ENCODE measurements around the gene CFAP100.

CFAP100 gene

GRCh38 chr3:126469479-126469878 lies 74.8 kb downstream of the CFAP100 start:
- H3K27ac ChIP-seq: no peak overlapping the region
- TF ChIP-seq CTCF (conservative IDR thresholded peaks at IDR 0.05): no peak
- TF ChIP-seq ZFX (IDR thresholded peaks at IDR 0.05): no peak

DNA sequence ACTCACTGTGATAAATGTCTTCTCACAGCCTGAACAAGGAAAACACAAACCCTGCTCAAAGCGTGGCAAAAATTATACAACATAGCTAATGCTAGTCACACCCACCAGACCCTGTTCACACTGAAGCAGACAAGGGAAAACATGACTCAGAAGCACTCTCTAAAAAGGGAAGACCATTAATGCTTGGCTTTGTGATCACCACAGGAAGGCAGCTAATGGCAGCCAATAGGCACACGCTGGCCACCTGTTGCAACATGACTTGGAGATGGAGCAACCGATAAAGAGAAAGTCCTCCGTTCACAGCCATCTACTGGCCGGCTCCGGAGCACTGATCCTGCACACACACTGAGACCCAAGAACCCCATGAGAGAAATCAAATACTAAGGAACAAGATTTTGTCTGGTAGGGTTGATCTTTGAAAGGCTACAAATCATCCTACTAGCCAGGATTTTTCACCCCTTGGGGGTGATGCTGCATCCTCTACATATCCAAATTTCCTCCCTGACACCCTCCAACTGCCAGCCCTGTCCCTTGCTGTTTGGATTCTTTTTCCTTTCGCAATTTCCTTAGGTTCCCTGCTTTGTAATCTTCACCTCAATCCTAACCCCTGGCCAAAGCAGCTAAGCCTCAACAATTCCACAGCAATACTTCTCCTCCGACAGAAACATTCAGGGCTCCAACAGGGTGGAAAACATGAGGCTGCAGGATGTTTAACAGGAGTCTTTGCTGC lies 77.7 kb downstream of the CFAP100 start:
- no peak for TF ChIP-seq ZFX (IDR thresholded peaks at IDR 0.05)
- TF ChIP-seq CTCF (conservative IDR thresholded peaks at IDR 0.05): no peak
- H3K27ac ChIP-seq: peak overlapping the region; percentile 23

DNA sequence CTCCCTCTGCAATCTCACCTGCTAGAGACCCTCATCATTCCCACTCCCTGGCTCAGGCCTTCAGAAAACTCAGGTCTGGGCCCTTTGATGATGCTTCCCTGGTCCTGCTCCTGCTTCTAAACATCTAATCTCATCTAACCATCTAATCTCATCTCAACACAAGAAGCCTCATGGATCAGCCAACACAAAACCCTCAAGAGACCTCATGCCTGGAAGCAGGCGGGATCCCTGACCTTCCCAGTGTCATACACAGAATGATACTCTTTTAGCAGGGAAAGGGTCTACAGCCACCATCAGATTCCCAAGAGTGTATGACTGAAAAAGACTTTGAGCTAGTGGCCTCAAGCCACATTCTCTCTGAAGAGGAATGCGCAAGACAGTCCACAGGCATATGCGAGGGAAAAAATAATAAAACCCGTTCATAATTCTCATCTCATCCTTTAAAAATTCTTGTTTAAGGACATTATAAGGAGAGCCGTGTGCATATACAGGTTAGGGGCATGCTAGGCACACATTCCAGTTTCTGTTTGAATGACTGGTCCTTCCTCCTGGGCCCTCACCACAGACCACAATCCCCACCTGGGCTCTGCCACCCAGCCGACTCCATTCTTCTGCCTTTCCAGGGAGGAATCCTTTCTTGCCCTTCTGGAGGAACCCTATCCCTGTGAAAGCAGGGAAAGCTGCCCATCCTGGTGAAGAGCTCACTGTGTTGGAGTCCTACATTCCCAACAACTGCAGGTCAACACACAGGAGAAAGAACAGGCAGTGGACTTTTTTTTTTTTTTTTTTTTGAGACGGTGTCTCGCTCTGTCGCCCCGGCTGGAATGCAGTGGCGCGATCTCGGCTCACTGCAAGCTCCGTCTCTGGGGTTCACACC lies 78.8 kb downstream of the CFAP100 start:
- TF ChIP-seq ZFX (IDR thresholded peaks at IDR 0.05): no peak
- TF ChIP-seq CTCF (conservative IDR thresholded peaks at IDR 0.05): no peak
- H3K27ac ChIP-seq: peak overlapping the region; percentile 89

- TF ChIP-seq ZFX (IDR thresholded peaks at IDR 0.05): no peak
- TF ChIP-seq CTCF (conservative IDR thresholded peaks at IDR 0.05): no peak
- peak overlapping the region; percentile 89 for H3K27ac ChIP-seq
Measured at GRCh38 chr3:126474498-126475412, 80.0 kb downstream of the CFAP100 start.

DNA sequence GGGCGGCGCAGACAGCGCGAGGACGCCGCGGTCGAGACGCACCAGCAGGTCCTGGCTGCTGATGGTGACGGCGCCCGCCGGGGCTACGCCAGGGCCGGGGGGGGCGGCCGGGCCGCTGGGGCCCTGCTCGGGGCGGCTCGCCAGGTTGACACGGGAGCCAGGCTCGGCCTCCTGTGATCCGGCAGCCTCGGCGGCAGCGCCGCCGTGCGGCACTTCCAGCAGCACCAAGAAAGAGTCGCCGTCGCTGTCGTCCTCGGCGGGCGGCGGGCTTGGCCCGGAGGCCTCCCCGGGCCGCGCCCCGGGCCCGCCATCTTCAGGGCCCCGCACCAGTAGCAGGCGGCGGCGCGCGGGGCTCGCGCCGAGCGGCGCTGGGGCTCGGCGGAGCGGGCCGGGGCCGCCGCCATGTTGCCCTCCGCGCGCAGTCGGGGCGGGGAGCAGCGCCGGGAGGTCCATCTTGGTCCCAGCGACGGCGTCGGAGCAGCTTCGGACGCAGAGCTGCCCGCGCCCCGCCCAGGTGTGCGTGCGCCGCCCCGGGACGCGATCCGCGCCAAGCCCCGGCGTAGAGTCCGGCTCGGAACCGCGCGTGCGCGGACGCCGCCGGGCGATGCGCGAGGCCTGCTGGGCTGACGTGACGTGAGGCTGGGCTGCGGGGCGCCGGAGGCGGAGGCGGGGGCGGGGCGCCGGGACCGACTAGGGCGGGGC lies 80.9 kb downstream of the CFAP100 start, which contains the start of gene ZXDC:
Gene ZXDC, minus strand, starts transcription at position 479 of the 702 bp plus-strand sequence. Its CDS starts 26 bp downstream, at position 453.
- H3K27ac ChIP-seq: peak within 1 kb of the TSS; percentile 89
- peak; percentile 87 for TF ChIP-seq CTCF (conservative IDR thresholded peaks at IDR 0.05)
- peak; percentile 98 for TF ChIP-seq ZFX (IDR thresholded peaks at IDR 0.05)

DNA sequence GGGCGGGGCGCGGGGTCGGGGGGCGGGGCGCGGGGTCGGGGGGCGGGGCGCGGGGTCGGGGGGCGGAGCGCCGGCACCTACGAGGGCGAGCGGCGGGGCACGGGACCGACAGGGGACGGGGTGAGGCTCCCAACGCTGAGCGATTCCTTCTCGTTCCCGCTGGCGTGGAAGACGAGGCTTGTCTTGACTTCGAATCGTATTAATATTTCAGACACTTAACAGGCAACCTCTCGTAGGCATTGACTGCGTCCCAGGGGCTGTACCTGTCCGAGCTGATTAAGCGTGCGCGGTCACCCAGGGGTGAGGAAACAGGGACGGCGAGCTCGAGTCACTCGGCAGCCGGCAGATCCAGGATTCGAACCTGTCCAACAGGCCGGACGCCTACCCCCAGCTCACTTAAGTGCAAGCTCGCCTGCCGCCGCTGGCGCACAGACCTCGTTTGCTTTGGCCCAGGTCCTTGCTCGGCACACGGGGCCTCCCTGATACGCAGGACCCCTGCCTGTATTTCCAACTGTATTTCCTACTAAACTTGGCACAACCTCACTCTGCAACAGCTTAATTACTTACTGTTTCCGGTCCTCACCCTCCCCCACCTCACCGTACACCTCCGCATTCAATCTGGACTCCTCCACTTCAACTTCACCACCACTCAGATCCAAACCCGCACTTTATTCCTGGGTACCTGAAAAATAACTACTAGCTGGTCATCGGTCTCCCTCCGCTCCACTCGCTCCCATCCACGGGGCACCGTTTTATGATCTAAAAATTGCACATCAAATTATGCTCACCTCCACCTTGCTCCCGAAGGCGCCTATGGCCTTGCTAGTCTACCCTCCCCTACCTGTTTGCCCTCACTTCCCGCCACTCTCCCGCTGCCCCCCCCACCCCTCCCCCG lies 81.7 kb downstream of the CFAP100 start:
- no peak for TF ChIP-seq ZFX (IDR thresholded peaks at IDR 0.05)
- no peak for TF ChIP-seq CTCF (conservative IDR thresholded peaks at IDR 0.05)
- peak overlapping the region; percentile 89 for H3K27ac ChIP-seq

Measured in C4-2B (cell line).